DMS114 treated with DMSO at 0.1 percent for 48 hours (cell line): ENCODE measurements around the gene THBS3.
"Not testable (repeated sequence)": the region's sequence is repeated elsewhere in the genome, so short reads cannot be mapped to it uniquely, and the experiment has no call there.

ENCODE experiments used
- DNase-seq: peaks from one replicate; lab custom pipeline; 2025; ENCODE audit not compliant: unreplicated experiment; lab: John Stamatoyannopoulos, UW

Gene THBS3

GRCh38 chr1:155207806-155208540, at the start of gene THBS3:
Gene THBS3 (minus strand): TSS chr1:155207897. CDS start chr1:155207876, 21 bp downstream.
- peak; percentile 64 for DNase-seq

- DNase-seq, result no peak
Observed at GRCh38 chr1:155256058-155256852, 48.6 kb upstream of the THBS3 start.

GRCh38 chr1:155255243-155256007, 47.7 kb upstream of the THBS3 start, which contains the start of gene ENTREP3:
Gene ENTREP3 (minus strand): TSS chr1:155255483. CDS start chr1:155254877, 606 bp downstream.
- DNase-seq, result peak; percentile 88

- no peak for DNase-seq
Observed at GRCh38 chr1:155254714-155255242, 47.1 kb upstream of the THBS3 start.

GRCh38 chr1:155254228-155254713, 46.6 kb upstream of the THBS3 start:
- no peak for DNase-seq

GRCh38 chr1:155253797-155254196, 46.1 kb upstream of the THBS3 start:
- DNase-seq, result no peak

GRCh38 chr1:155253208-155253607, 45.5 kb upstream of the THBS3 start:
- DNase-seq, result peak; percentile 54

GRCh38 chr1:155251566-155251965, 43.9 kb upstream of the THBS3 start:
- DNase-seq, result no peak

- DNase-seq, result peak; percentile 93
Observed at GRCh38 chr1:155250633-155251449, 43.1 kb upstream of the THBS3 start.

- DNase-seq, result no peak
Observed at GRCh38 chr1:155250246-155250632, 42.5 kb upstream of the THBS3 start.

GRCh38 chr1:155247667-155248553, 40.2 kb upstream of the THBS3 start:
- DNase-seq, result no peak

GRCh38 chr1:155246796-155247195, 39.1 kb upstream of the THBS3 start:
- DNase-seq, result not testable (repeated sequence)

- no peak for DNase-seq
Observed at GRCh38 chr1:155245163-155245524, 37.4 kb upstream of the THBS3 start.

- peak; percentile 100 for DNase-seq
Observed at GRCh38 chr1:155244368-155245162, 36.9 kb upstream of the THBS3 start.

- DNase-seq, result no peak
Observed at GRCh38 chr1:155242805-155243358, 35.2 kb upstream of the THBS3 start.

GRCh38 chr1:155241841-155242264, 34.2 kb upstream of the THBS3 start:
- DNase-seq, result no peak

- DNase-seq, result peak; percentile 87
Observed at GRCh38 chr1:155241069-155241679, 33.5 kb upstream of the THBS3 start.

- no peak for DNase-seq
Observed at GRCh38 chr1:155236451-155236850, 28.8 kb upstream of the THBS3 start.
